DND-41 (cell line): Measurements from ENCODE around the gene FSIP1.

ENCODE experiments used
- ATAC-seq: fragments of 200-7000 bp; cut with Tn5 transposase; 3 replicates; pipeline ENCODE4 v1.9.1; 2021; ENCODE audit warnings: low read depth; ENCODE audit not compliant: insufficient read depth
- DNase-seq: peaks from one replicate; pipeline ENCODE4 v3.0.0-alpha.2; 2020
- H2AFZ ChIP-seq: 2 replicates; pipeline ENCODE4 v1.6.0; 2012; ENCODE audit warnings: low read depth, low read length
- H3K27ac ChIP-seq: 2 replicates; pipeline ENCODE4 v1.5.1; 2012; ENCODE audit warnings: low read length, inconsistent platforms
- H3K27me3 ChIP-seq: fragments of 200-600 bp; sonication (generic); 2 replicates; pipeline ENCODE4 v1.6.0; 2012; ENCODE audit warnings: low read length, mild to moderate bottlenecking, inconsistent platforms; ENCODE audit not compliant: insufficient read depth, poor library complexity
- H3K36me3 ChIP-seq: 2 replicates; pipeline ENCODE4 v1.5.1; 2012; ENCODE audit warnings: low read length, inconsistent platforms; ENCODE audit not compliant: insufficient read depth
- H3K4me1 ChIP-seq: 2 replicates; pipeline ENCODE4 v1.5.1; 2012; ENCODE audit warnings: mild to moderate bottlenecking, low read length; ENCODE audit not compliant: insufficient read depth
- H3K4me2 ChIP-seq: 2 replicates; pipeline ENCODE4 v1.6.0; 2012; ENCODE audit warnings: mild to moderate bottlenecking, moderate library complexity, low read length, inconsistent platforms; ENCODE audit not compliant: insufficient read depth
- H3K4me3 ChIP-seq, 2 experiments: fragments of 200-600 bp in 1 of 2; shearing (Covaris generic) in 1 of 2; 2 replicates each; pipeline ENCODE4 v1.5.1; 2012 to 2016; ENCODE audit warnings: inconsistent platforms in 2 of 2, low read length in 2 of 2, mild to moderate bottlenecking in 2 of 2, low read depth in 1 of 2, moderate library complexity in 1 of 2
- H3K79me2 ChIP-seq: 2 replicates; pipeline ENCODE4 v1.6.0; 2012; ENCODE audit warnings: low read length, inconsistent platforms; ENCODE audit not compliant: insufficient read depth
- H3K9ac ChIP-seq: 2 replicates; pipeline ENCODE4 v1.6.0; 2012; ENCODE audit warnings: low read depth, mild to moderate bottlenecking, inconsistent platforms, low read length, moderate library complexity
- H3K9me3 ChIP-seq: 2 replicates; pipeline ENCODE4 v1.5.1; 2012; ENCODE audit warnings: low read length, moderate library complexity, mild to moderate bottlenecking, inconsistent platforms; ENCODE audit not compliant: insufficient read depth, severe bottlenecking
- H4K20me1 ChIP-seq: 2 replicates; pipeline ENCODE4 v1.6.0; 2012; ENCODE audit warnings: low read length; ENCODE audit not compliant: insufficient read depth
- EZH2 ChIP-seq: IDR thresholded peaks from 3 replicates; pipeline ENCODE4 v1.6.1; 2012; ENCODE audit warnings: borderline replicate concordance, low read depth, mild to moderate bottlenecking, moderate library complexity, low read length, inconsistent platforms; ENCODE audit not compliant: severe bottlenecking
- TF ChIP-seq, protein P1 (sequence below): IDR thresholded peaks from 2 replicates; pipeline ENCODE4 v1.5.1; 2012; ENCODE audit warnings: borderline replicate concordance, low read length, moderate library complexity, mild to moderate bottlenecking; ENCODE audit not compliant: poor library complexity, severe bottlenecking; ENCODE audit errors: extremely low read depth

Gene FSIP1

DNA sequence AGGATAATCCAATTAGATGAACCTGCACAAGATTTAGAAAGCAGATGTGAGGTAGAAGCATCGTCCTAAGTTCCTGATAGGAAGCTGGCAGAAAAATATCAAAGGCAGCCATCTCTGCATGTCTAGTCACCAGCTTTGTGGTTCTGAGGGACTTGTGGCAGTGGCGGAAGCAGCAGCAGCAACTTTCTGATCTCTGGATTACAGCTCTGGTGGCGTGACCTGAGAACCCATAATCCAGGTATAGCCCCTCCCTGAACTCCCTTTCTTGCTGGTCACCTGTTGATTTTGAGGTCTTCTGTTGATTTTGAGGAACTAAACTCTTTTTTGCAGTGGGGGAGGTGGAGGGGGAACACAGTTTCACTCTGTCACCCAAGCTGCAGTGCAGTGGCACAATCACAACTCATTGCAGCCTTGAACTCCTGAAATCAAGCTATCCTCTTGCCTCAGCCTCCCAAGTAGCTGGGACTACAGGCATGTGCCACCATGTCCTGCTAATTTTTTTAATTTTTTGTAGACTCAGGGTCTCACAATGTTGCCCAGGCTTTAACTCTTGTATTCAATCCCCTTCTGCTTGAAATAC, 7.9 kb downstream of the FSIP1 start:
- Histone ChIP-seq H3K4me1 (peaks cover 19% of the 10 kb centered on the region), H3K79me2 (no peaks in the 10 kb centered on the region), H3K9ac (peak overlapping the region; percentile 36), H2AFZ (peak overlapping the region; percentile 63), H3K4me2 (peak overlapping the region; percentile 62), H3K27me3 (no peaks in the 10 kb centered on the region), H3K27ac (peak overlapping the region; percentile 61), H3K36me3 (no peaks in the 10 kb centered on the region), H3K9me3 (no peaks in the 10 kb centered on the region), H4K20me1 (no peaks in the 10 kb centered on the region), H3K4me3 (peak overlapping the region in 1 of 2 experiments; percentile 41; a peak in 2 of 4 replicates)
- ATAC-seq (peak; percentile 96), DNase-seq (peak; percentile 73)
- no peak for TF ChIP-seq EZH2
- TF ChIP-seq, protein P1, sequence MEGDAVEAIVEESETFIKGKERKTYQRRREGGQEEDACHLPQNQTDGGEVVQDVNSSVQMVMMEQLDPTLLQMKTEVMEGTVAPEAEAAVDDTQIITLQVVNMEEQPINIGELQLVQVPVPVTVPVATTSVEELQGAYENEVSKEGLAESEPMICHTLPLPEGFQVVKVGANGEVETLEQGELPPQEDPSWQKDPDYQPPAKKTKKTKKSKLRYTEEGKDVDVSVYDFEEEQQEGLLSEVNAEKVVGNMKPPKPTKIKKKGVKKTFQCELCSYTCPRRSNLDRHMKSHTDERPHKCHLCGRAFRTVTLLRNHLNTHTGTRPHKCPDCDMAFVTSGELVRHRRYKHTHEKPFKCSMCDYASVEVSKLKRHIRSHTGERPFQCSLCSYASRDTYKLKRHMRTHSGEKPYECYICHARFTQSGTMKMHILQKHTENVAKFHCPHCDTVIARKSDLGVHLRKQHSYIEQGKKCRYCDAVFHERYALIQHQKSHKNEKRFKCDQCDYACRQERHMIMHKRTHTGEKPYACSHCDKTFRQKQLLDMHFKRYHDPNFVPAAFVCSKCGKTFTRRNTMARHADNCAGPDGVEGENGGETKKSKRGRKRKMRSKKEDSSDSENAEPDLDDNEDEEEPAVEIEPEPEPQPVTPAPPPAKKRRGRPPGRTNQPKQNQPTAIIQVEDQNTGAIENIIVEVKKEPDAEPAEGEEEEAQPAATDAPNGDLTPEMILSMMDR, result no peak

DNA sequence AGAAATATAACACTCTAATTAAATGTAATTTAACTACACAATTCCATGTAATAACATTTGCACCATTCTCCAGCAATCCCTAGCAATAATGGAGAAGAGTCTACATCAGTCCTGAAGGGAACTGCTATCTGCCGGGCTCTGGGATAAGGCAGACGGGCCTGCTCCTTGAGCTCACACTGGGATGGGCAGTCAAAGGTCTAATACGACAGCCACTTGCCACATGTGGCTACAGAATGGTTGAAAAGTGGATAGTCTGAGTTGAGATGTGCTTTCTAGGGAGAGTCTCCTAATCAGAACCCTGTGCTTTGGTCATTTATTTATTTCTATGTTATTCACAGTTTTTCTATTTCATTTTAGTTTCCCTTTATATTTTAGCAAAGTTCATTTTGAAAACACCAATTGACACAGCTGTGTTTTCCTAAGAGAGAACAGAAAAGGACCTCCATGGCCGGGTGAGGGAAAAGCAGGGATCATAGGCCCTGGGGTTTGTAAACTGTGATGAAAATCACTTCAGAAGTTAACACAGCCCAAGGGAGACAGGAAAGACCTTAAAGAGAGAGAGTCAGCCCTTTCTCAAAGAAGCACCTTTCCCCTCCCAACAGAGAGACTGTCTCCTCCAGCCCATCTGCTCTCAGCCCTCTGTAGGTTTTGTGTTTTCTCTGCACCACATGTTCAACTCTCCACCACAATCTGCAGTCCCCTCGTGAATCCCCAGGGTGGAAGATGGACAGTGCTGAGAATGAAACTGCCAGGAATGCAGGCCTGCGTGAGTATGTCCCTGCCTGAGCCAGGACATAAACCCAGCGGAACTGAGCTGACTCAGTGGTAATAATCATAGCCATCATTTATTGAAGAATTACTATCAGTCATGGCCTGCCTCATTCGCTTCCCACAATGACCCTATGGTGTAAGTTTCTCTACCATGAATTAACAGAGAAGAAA, 11.6 kb downstream of the FSIP1 start:
- DNase-seq, result no peak
- Histone ChIP-seq H3K9me3 (no peaks in the 10 kb centered on the region), H4K20me1 (no peaks in the 10 kb centered on the region), H3K4me3 (no peak overlapping the region), H3K27ac (no peak overlapping the region), H3K79me2 (no peaks in the 10 kb centered on the region), H2AFZ (no peak overlapping the region), H3K9ac (no peak overlapping the region), H3K36me3 (no peaks in the 10 kb centered on the region), H3K4me1 (peaks cover 19% of the 10 kb centered on the region), H3K4me2 (no peak overlapping the region), H3K27me3 (no peaks in the 10 kb centered on the region)
- ATAC-seq, result no peak
- TF ChIP-seq, protein P1, result no peak
- no peak for TF ChIP-seq EZH2

DNA sequence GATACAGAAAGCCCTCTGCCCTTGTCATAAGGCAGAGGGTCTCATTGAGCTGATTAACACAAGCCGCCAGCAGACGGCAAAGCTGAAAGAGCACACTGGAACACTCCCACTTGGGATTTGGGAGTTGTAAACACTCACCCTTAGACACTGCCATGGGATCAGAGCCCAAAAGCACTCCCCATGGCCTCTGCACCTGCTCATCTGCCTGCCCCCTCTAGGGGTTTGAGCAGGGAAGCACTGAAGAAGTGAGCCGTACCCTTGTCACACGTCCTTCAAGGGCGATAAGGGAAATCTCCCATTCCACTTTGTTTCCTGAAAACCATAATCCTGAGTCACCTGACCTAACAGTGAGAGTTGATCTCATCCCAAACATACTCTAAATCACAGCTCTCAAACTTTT, 14.7 kb downstream of the FSIP1 start:
- no peaks in the 10 kb centered on the region for H4K20me1 ChIP-seq
- no peaks in the 10 kb centered on the region for H3K9me3 ChIP-seq
- no peaks in the 10 kb centered on the region for H3K4me1 ChIP-seq
- H3K9ac ChIP-seq, result no peak overlapping the region
- H3K4me3 ChIP-seq, result no peak overlapping the region
- H3K36me3 ChIP-seq, result no peaks in the 10 kb centered on the region
- H3K4me2 ChIP-seq, result no peak overlapping the region
- TF ChIP-seq, protein P1, result no peak
- no peak for TF ChIP-seq EZH2
- H3K27ac ChIP-seq, result no peak overlapping the region
- ATAC-seq (no peak), DNase-seq (no peak)
- no peak overlapping the region for H2AFZ ChIP-seq
- no peaks in the 10 kb centered on the region for H3K27me3 ChIP-seq
- no peaks in the 10 kb centered on the region for H3K79me2 ChIP-seq
